ENCODE results near the gene KRTAP20-2. TPM values are rescaled to one million over a fixed set of nuclear protein-coding genes. Genes with fewer than 3 reads are reported as not detected.

KRTAP20-2 gene
- total RNA-seq, 1 experiment from 2014 or later, result not detected

GRCh38 chr21:30652891-30653290, 17.9 kb downstream of the KRTAP20-2 start:
- POLR2A ChIA-PET (ENCODE audit: low non-redundant PET), result no interaction called here
- DNase-seq (ENCODE audit: low spot score), result no peak
- H3K36me3 ChIP-seq (ENCODE audit: insufficient read depth, low read length, poor library complexity, severe bottlenecking), result no peaks in the 10 kb centered on the region
- CTCF ChIA-PET, result no interaction called here
- H3K9me3 ChIP-seq (ENCODE audit: low read depth, low read length, poor library complexity, severe bottlenecking), result no peaks in the 10 kb centered on the region
- H3K4me1 ChIP-seq (ENCODE audit: insufficient read depth, low read length, poor library complexity, severe bottlenecking), result no peaks in the 10 kb centered on the region
- H3K4me3 ChIP-seq (ENCODE audit: low read depth, low read length, poor library complexity, severe bottlenecking), result no peak overlapping the region
- H3K27me3 ChIP-seq (replicated peaks; ENCODE audit: insufficient read depth, low read depth, low read length, poor library complexity), result no peaks in the 10 kb centered on the region
- intact Hi-C loops (cut with micrococcal nuclease; ENCODE audit: unreplicated experiment), result no loop called here
- H3K27ac ChIP-seq (ENCODE audit: low read depth, low read length, poor library complexity, severe bottlenecking), result no peak overlapping the region
- BruUV-seq (replicated peaks), result no TSS peak
- TF ChIP-seq, protein P1, sequence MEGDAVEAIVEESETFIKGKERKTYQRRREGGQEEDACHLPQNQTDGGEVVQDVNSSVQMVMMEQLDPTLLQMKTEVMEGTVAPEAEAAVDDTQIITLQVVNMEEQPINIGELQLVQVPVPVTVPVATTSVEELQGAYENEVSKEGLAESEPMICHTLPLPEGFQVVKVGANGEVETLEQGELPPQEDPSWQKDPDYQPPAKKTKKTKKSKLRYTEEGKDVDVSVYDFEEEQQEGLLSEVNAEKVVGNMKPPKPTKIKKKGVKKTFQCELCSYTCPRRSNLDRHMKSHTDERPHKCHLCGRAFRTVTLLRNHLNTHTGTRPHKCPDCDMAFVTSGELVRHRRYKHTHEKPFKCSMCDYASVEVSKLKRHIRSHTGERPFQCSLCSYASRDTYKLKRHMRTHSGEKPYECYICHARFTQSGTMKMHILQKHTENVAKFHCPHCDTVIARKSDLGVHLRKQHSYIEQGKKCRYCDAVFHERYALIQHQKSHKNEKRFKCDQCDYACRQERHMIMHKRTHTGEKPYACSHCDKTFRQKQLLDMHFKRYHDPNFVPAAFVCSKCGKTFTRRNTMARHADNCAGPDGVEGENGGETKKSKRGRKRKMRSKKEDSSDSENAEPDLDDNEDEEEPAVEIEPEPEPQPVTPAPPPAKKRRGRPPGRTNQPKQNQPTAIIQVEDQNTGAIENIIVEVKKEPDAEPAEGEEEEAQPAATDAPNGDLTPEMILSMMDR (conservative IDR thresholded peaks at IDR 0.05; ENCODE audit: low read depth, low read length), result no peak
- TF ChIP-seq EZH2 (IDR thresholded peaks at IDR 0.05; ENCODE audit: borderline replicate concordance, low read depth, low read length, poor library complexity, severe bottlenecking), result no peak

GRCh38 chr21:30668776-30669175, 33.8 kb downstream of the KRTAP20-2 start:
- TF ChIP-seq, protein P1 (conservative IDR thresholded peaks at IDR 0.05; ENCODE audit: low read depth, low read length), result no peak
- no peak for TF ChIP-seq EZH2 (IDR thresholded peaks at IDR 0.05; ENCODE audit: borderline replicate concordance, low read depth, low read length, poor library complexity, severe bottlenecking)
- intact Hi-C loops (cut with micrococcal nuclease; ENCODE audit: unreplicated experiment), result no loop called here
- Histone ChIP-seq H3K4me3 (ENCODE audit: low read depth, low read length, poor library complexity, severe bottlenecking) (no peak overlapping the region), H3K9me3 (ENCODE audit: low read depth, low read length, poor library complexity, severe bottlenecking) (peaks cover 5% of the 10 kb centered on the region), H3K36me3 (ENCODE audit: insufficient read depth, low read length, poor library complexity, severe bottlenecking) (no peaks in the 10 kb centered on the region), H3K27me3 (replicated peaks; ENCODE audit: insufficient read depth, low read depth, low read length, poor library complexity) (no peaks in the 10 kb centered on the region), H3K4me1 (ENCODE audit: insufficient read depth, low read length, poor library complexity, severe bottlenecking) (no peaks in the 10 kb centered on the region), H3K27ac (ENCODE audit: low read depth, low read length, poor library complexity, severe bottlenecking) (no peak overlapping the region)
- CTCF ChIA-PET, result no interaction called here
- DNase-seq (ENCODE audit: low spot score), result no peak
- POLR2A ChIA-PET (ENCODE audit: low non-redundant PET), result no interaction called here
- BruUV-seq (replicated peaks), result no TSS peak

GRCh38 chr21:30672985-30673650, 38.1 kb downstream of the KRTAP20-2 start:
- Histone ChIP-seq H3K9me3 (ENCODE audit: low read depth, low read length, poor library complexity, severe bottlenecking) (peaks cover 5% of the 10 kb centered on the region), H3K27ac (ENCODE audit: low read depth, low read length, poor library complexity, severe bottlenecking) (no peak overlapping the region), H3K4me3 (ENCODE audit: low read depth, low read length, poor library complexity, severe bottlenecking) (no peak overlapping the region), H3K27me3 (replicated peaks; ENCODE audit: insufficient read depth, low read depth, low read length, poor library complexity) (no peaks in the 10 kb centered on the region), H3K36me3 (ENCODE audit: insufficient read depth, low read length, poor library complexity, severe bottlenecking) (no peaks in the 10 kb centered on the region), H3K4me1 (ENCODE audit: insufficient read depth, low read length, poor library complexity, severe bottlenecking) (no peaks in the 10 kb centered on the region)
- no peak for DNase-seq (ENCODE audit: low spot score)
- intact Hi-C loops (cut with micrococcal nuclease; ENCODE audit: unreplicated experiment), result no loop called here
- BruUV-seq (replicated peaks), result no TSS peak
- CTCF ChIA-PET, result no interaction called here
- POLR2A ChIA-PET (ENCODE audit: low non-redundant PET), result no interaction called here
- TF ChIP-seq, protein P1 (conservative IDR thresholded peaks at IDR 0.05; ENCODE audit: low read depth, low read length), result no peak
- TF ChIP-seq EZH2 (IDR thresholded peaks at IDR 0.05; ENCODE audit: borderline replicate concordance, low read depth, low read length, poor library complexity, severe bottlenecking), result no peak
